B cell (primary cell): ENCODE data around the gene C12orf57. TPM values are rescaled to one million over a fixed set of nuclear protein-coding genes. Genes with fewer than 3 reads are reported as not detected.

Source experiments
- ATAC-seq: fragments of 200-7000 bp; cut with Tn5 transposase; one replicate; pipeline ENCODE4 v1.10.0; 2021; ENCODE audit warnings: low read depth, mild to moderate bottlenecking, moderate number of reproducible peaks, moderate library complexity
- CTCF ChIA-PET: fragments of 350-600 bp; sonication (Branson Sonifier 250); formaldehyde crosslinking; loops from one replicate; lab custom pipeline; 2021; ENCODE audit warnings: antibody characterized with exemption, inconsistent platforms; lab: Charles Lee
- POLR2A ChIA-PET: fragments of 350-600 bp; sonication (Branson Sonifier 250); formaldehyde crosslinking; loops from one replicate; lab custom pipeline; 2021; ENCODE audit warnings: antibody characterized with exemption; lab: Charles Lee
- DNase-seq: peaks from one replicate; pipeline ENCODE4 v3.0.0; 2013
- H2AFZ ChIP-seq: 2 replicates; pipeline ENCODE4 v1.6.1; 2012; ENCODE audit warnings: mild to moderate bottlenecking, low read depth, low read length; ENCODE audit not compliant: insufficient read depth, poor library complexity, severe bottlenecking
- H3K27ac ChIP-seq, 2 donors: 1 replicate in 1 of 2; 2 replicates in 1 of 2; pipeline ENCODE4 v1.5.1; 2012 to 2013; ENCODE audit warnings: low read length in 2 of 2, mild to moderate bottlenecking in 2 of 2, moderate library complexity in 1 of 2
- H3K27me3 ChIP-seq, 4 experiments: fragments of 200-600 bp in 1 of 4; sonication (generic) in 1 of 4; replicated peaks in 1 of 4; 1 replicate in 2 of 4; 2 replicates in 2 of 4; pipeline versions ENCODE4 v1.6.1 to v1.7.0; 2013 to 2016; ENCODE audit warnings: low read length in 3 of 4, mild to moderate bottlenecking in 2 of 4, mixed read lengths in 1 of 4, moderate library complexity in 1 of 4; ENCODE audit not compliant: insufficient read depth in 4 of 4, control insufficient read depth in 3 of 4; ENCODE audit errors: control extremely low read depth in 1 of 4
- H3K36me3 ChIP-seq, 2 experiments: replicated peaks in 1 of 2; 1 replicate in 1 of 2; 2 replicates in 1 of 2; pipeline versions ENCODE4 v1.6.1 to v1.7.1; 2013; ENCODE audit warnings: low read length in 1 of 2; ENCODE audit not compliant: insufficient read depth in 2 of 2, control insufficient read depth in 1 of 2; ENCODE audit errors: control extremely low read depth in 1 of 2, extremely low read depth in 1 of 2
- H3K4me1 ChIP-seq, 2 donors: fragments of 200-600 bp in 1 of 2; sonication (generic) in 1 of 2; 1 replicate in 1 of 2; 2 replicates in 1 of 2; pipeline versions ENCODE4 v1.5.1 to v1.6.1; 2013 to 2017; ENCODE audit warnings: low read length in 2 of 2; ENCODE audit not compliant: control insufficient read depth in 2 of 2, insufficient read depth in 2 of 2
- H3K4me2 ChIP-seq: replicated peaks from 2 replicates; pipeline ENCODE3; 2012; ENCODE audit warnings: mild to moderate bottlenecking, low read depth, low read length; ENCODE audit not compliant: poor library complexity, severe bottlenecking
- H3K4me3 ChIP-seq, 5 experiments: fragments of 200-600 bp in 1 of 5; sonication (generic) in 1 of 5; 1 replicate in 3 of 5; 2 replicates in 2 of 5; pipeline versions ENCODE4 v1.5.1 to v1.7.0; 2011 to 2016; ENCODE audit warnings: low read length in 4 of 5, mild to moderate bottlenecking in 4 of 5, low read depth in 2 of 5, control low read depth in 1 of 5, moderate library complexity in 1 of 5; ENCODE audit not compliant: insufficient read depth in 1 of 5; ENCODE audit errors: control extremely low read depth in 1 of 5, extremely low read depth in 1 of 5
- H3K79me2 ChIP-seq: fragments of 200-600 bp; sonication (generic); one replicate; pipeline ENCODE4 v1.6.0; 2016; ENCODE audit warnings: low read length; ENCODE audit not compliant: control insufficient read depth, insufficient read depth
- H3K9ac ChIP-seq: fragments of 200-600 bp; sonication (generic); 2 replicates; pipeline ENCODE4 v1.6.1; 2017; ENCODE audit warnings: mild to moderate bottlenecking, low read length, moderate library complexity
- H3K9me3 ChIP-seq, 3 donors: one replicate each; pipeline versions ENCODE4 v1.6.1 to v1.7.1; 2013; ENCODE audit warnings: low read length in 2 of 3; ENCODE audit not compliant: control insufficient read depth in 2 of 3, insufficient read depth in 1 of 3; ENCODE audit errors: control extremely low read depth in 1 of 3
- H4K20me1 ChIP-seq: 2 replicates; pipeline ENCODE4 v1.6.0; 2012; ENCODE audit warnings: mild to moderate bottlenecking, low read length; ENCODE audit not compliant: insufficient read depth, control insufficient read depth, poor library complexity, severe bottlenecking
- H3K27ac Mint-ChIP-seq: one replicate; pipeline ENCODE4 v1.8.0; 2021; ENCODE audit warnings: mixed read lengths
- H3K27me3 Mint-ChIP-seq: one replicate; pipeline ENCODE4 v1.8.0; 2021; ENCODE audit warnings: mixed read lengths
- H3K4me1 Mint-ChIP-seq: one replicate; pipeline ENCODE4 v1.8.0; 2021; ENCODE audit warnings: mixed read lengths
- H3K4me3 Mint-ChIP-seq: one replicate; pipeline ENCODE4 v1.8.0; 2021; ENCODE audit warnings: mixed read lengths
- H3K9me3 Mint-ChIP-seq: one replicate; pipeline ENCODE4 v1.8.0; 2022; ENCODE audit warnings: mixed read lengths; ENCODE audit not compliant: insufficient read depth
- EZH2 ChIP-seq: IDR thresholded peaks from 2 replicates; pipeline ENCODE4 v1.6.1; 2012; ENCODE audit warnings: borderline replicate concordance, low read depth, mild to moderate bottlenecking, moderate library complexity, low read length; ENCODE audit not compliant: insufficient read depth, poor library complexity, severe bottlenecking
- WGBS: methylation state at CpG from one replicate; pipeline ENCODE4 v1.1.5; 2013; ENCODE audit warnings: missing lambda C conversion rate; ENCODE audit not compliant: insufficient coverage; 5-methylcytosine and 5-hydroxymethylcytosine counted together
- intact Hi-C: fragments of 100-400 bp; cut with micrococcal nuclease; formaldehyde crosslinking; loops from one replicate; pipeline ENCODE4 v1.10.0; 2022
- polyA plus RNA-seq: library from polyadenylated mRNA; depleted of rRNA; stranded (reverse); fragments of >200 nt; gene quantifications from 2 replicates; pipeline ENCODE4 v1.2.3, GENCODE V29; 2012
- total RNA-seq, 2 donors: library from RNA; stranded (reverse); fragments of 120-200 nt in 1 of 2; gene quantifications; 1 replicate in 1 of 2; 2 replicates in 1 of 2; pipeline versions ENCODE4 v1.2.3 to v1.2.4, GENCODE V29; 2013 to 2022
- TF ChIP-seq, protein P1 (sequence below): fragments of 200-600 bp; IDR thresholded peaks from one replicate; pipeline ENCODE4 v1.8.0; 2022; ENCODE audit warnings: antibody characterized with exemption, mild to moderate bottlenecking

C12orf57 gene
- total and polyA plus RNA-seq, 2 donors (not counting 1 experiment from before 2014, with no cell fraction given) = 90.9 to 460 TPM

GRCh38 chr12:6962285-6963015 is 18.6 kb downstream of the C12orf57 start:
- peak overlapping the region; percentile 92 for H3K4me2 ChIP-seq
- H3K4me3 ChIP-seq = no peak overlapping the region
- WGBS = 76% methylated on average over 18 of the region's 25 CpGs
- H3K27me3 Mint-ChIP-seq = no peaks in the 10 kb centered on the region
- peaks cover 6% of the 10 kb centered on the region for H4K20me1 ChIP-seq
- no peak for ATAC-seq
- peak overlapping the region; percentile 91 for H3K4me3 Mint-ChIP-seq
- no peak overlapping the region for H3K9ac ChIP-seq
- H3K27ac Mint-ChIP-seq = peak overlapping the region; percentile 98
- peak overlapping the region; percentile 95 to 99 for H3K27ac ChIP-seq
- intact Hi-C loops = no loop called here
- peaks cover 75% of the 10 kb centered on the region for H3K4me1 Mint-ChIP-seq
- H3K79me2 ChIP-seq = peaks cover 33% of the 10 kb centered on the region
- H3K4me1 ChIP-seq = peaks cover 71 to 79% of the 10 kb centered on the region in 2 donors
- no peaks in the 10 kb centered on the region for H3K9me3 ChIP-seq
- peaks cover 0 to 69% of the 10 kb centered on the region in 2 experiments for H3K36me3 ChIP-seq
- ChIA-PET POLR2A (interaction anchor here (1.6 to 18.2 kb wide), 2 partner anchors 18 to 36 kb away, joined by 9 to 662 read pairs; partner anchors contain the start of genes C12orf57, PTPN6 and RNU7-1), CTCF (interaction anchor here (1.3 to 13.5 kb wide), 5 partner anchors 17 to 150 kb away, joined by 4 to 944 read pairs (median 110); partner anchors contain the start of genes C12orf57, PTPN6, RNU7-1 and SPSB2)
- H3K9me3 Mint-ChIP-seq = no peaks in the 10 kb centered on the region
- no peaks in the 10 kb centered on the region for H3K27me3 ChIP-seq
- DNase-seq = peak; percentile 37
- TF ChIP-seq, protein P1, sequence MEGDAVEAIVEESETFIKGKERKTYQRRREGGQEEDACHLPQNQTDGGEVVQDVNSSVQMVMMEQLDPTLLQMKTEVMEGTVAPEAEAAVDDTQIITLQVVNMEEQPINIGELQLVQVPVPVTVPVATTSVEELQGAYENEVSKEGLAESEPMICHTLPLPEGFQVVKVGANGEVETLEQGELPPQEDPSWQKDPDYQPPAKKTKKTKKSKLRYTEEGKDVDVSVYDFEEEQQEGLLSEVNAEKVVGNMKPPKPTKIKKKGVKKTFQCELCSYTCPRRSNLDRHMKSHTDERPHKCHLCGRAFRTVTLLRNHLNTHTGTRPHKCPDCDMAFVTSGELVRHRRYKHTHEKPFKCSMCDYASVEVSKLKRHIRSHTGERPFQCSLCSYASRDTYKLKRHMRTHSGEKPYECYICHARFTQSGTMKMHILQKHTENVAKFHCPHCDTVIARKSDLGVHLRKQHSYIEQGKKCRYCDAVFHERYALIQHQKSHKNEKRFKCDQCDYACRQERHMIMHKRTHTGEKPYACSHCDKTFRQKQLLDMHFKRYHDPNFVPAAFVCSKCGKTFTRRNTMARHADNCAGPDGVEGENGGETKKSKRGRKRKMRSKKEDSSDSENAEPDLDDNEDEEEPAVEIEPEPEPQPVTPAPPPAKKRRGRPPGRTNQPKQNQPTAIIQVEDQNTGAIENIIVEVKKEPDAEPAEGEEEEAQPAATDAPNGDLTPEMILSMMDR = no peak
- no peak for TF ChIP-seq EZH2
- no peak overlapping the region for H2AFZ ChIP-seq
